Natural killer cell (primary cell): ENCODE measurements around the gene SGPP1. TPM values are rescaled to one million over a fixed set of nuclear protein-coding genes. Genes with fewer than 3 reads are reported as not detected.
A peak's percentile ranks its signal among the peaks of the same experiment; 100 is the strongest.

Experiments
- ATAC-seq, 3 donors: fragments of 150-1000 bp in 2 of 3; fragments of 200-7000 bp in 1 of 3; cut with Tn5 transposase; 1 replicate in 1 of 3; 2 replicates in 2 of 3; pipeline ENCODE4 v1.10.0; 2021; ENCODE audit warnings: mild to moderate bottlenecking in 2 of 3, moderate library complexity in 2 of 3
- DNase-seq, 2 donors: peaks; one replicate each; pipeline versions ENCODE4 v3.0.0 to v3.0.0-alpha.2; 2013 to 2021; ENCODE audit warnings: mixed read lengths in 1 of 2
- H3K27ac ChIP-seq: one replicate; pipeline ENCODE4 v1.5.1; 2013; ENCODE audit warnings: mild to moderate bottlenecking, low read length
- H3K27me3 ChIP-seq: one replicate; pipeline ENCODE4 v1.6.1; 2013; ENCODE audit warnings: low read length; ENCODE audit not compliant: control insufficient read depth, insufficient read depth
- H3K36me3 ChIP-seq: one replicate; pipeline ENCODE4 v1.6.1; 2013; ENCODE audit warnings: low read length; ENCODE audit not compliant: control insufficient read depth, insufficient read depth
- H3K4me1 ChIP-seq: one replicate; pipeline ENCODE4 v1.6.1; 2013; ENCODE audit warnings: low read length; ENCODE audit not compliant: control insufficient read depth, insufficient read depth
- H3K4me3 ChIP-seq: one replicate; pipeline ENCODE4 v1.5.1; 2013; ENCODE audit warnings: low read length
- H3K9me3 ChIP-seq: one replicate; pipeline ENCODE4 v1.6.1; 2013; ENCODE audit warnings: low read length; ENCODE audit not compliant: control insufficient read depth, insufficient read depth
- H3K27ac Mint-ChIP-seq, 2 donors: one replicate each; pipeline ENCODE4 v1.8.0; 2022; ENCODE audit warnings: mild to moderate bottlenecking in 2 of 2, mixed read lengths in 2 of 2, moderate library complexity in 1 of 2
- H3K27me3 Mint-ChIP-seq, 2 donors: one replicate each; pipeline ENCODE4 v1.8.0; 2022; ENCODE audit warnings: low read depth in 2 of 2, mixed read lengths in 2 of 2
- H3K36me3 Mint-ChIP-seq: one replicate; pipeline ENCODE4 v1.8.0; 2022; ENCODE audit warnings: mixed read lengths
- H3K4me1 Mint-ChIP-seq, 2 donors: one replicate each; pipeline ENCODE4 v1.8.0; 2022; ENCODE audit warnings: mixed read lengths in 2 of 2
- H3K4me3 Mint-ChIP-seq: one replicate; pipeline ENCODE4 v1.8.0; 2022; ENCODE audit warnings: mild to moderate bottlenecking, moderate library complexity, mixed read lengths
- H3K9me3 Mint-ChIP-seq, 2 donors: one replicate each; pipeline ENCODE4 v1.8.0; 2022; ENCODE audit warnings: mixed read lengths in 2 of 2
- WGBS: methylation state at CpG from one replicate; pipeline ENCODE4 v1.1.7; 2013; ENCODE audit warnings: missing lambda C conversion rate; ENCODE audit not compliant: insufficient coverage; 5-methylcytosine and 5-hydroxymethylcytosine counted together
- intact Hi-C: fragments of 100-400 bp; cut with micrococcal nuclease; formaldehyde crosslinking; loops from one replicate; pipeline ENCODE4 v1.14.2; 2022
- total RNA-seq, 4 donors: library from RNA; stranded (reverse); fragments of 120-200 nt in 1 of 4; gene quantifications; one replicate each; pipeline versions ENCODE4 v1.2.3 to v1.2.4, GENCODE V29; 2013 to 2022
- TF ChIP-seq, protein P1 (sequence below): fragments of 200-600 bp; IDR thresholded peaks from one replicate; pipeline ENCODE4 v1.8.0; 2022; ENCODE audit warnings: antibody characterized with exemption

The SGPP1 gene
- total RNA-seq, 3 donors from 2014 or later (not counting 1 experiment from before 2014, with no cell fraction given) = 17.8 to 23.4 (median 23.3) TPM

DNA sequence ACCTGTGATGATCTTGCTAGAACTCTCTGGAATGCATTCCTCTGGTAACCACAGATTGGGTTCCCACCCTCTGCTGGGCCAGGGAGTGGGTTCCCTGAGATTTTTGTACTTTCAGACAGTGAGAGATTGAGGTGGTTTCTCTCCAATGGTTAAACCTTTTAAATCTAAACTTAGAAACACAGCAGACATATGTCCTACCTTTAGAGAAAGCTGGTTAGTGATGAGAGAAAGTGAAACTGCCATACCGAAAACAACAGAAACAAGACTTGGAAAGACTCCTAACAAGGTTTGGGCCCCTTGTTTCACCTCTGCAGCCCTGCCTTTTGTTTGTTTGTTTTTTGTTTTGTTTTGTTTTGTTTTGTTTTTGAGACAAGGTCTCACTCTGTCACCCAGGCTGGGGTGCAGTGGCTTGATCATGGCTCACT, 9.7 kb upstream of the SGPP1 start:
- Histone ChIP-seq H3K4me1 (no peaks in the 10 kb centered on the region), H3K27ac (no peak overlapping the region), H3K27me3 (no peaks in the 10 kb centered on the region), H3K36me3 (no peaks in the 10 kb centered on the region), H3K4me3 (no peak overlapping the region), H3K9me3 (no peaks in the 10 kb centered on the region)
- H3K4me1 Mint-ChIP-seq = no peaks in the 10 kb centered on the region
- peaks cover 0 to 9% of the 10 kb centered on the region in 2 donors for H3K27me3 Mint-ChIP-seq
- TF ChIP-seq, protein P1, sequence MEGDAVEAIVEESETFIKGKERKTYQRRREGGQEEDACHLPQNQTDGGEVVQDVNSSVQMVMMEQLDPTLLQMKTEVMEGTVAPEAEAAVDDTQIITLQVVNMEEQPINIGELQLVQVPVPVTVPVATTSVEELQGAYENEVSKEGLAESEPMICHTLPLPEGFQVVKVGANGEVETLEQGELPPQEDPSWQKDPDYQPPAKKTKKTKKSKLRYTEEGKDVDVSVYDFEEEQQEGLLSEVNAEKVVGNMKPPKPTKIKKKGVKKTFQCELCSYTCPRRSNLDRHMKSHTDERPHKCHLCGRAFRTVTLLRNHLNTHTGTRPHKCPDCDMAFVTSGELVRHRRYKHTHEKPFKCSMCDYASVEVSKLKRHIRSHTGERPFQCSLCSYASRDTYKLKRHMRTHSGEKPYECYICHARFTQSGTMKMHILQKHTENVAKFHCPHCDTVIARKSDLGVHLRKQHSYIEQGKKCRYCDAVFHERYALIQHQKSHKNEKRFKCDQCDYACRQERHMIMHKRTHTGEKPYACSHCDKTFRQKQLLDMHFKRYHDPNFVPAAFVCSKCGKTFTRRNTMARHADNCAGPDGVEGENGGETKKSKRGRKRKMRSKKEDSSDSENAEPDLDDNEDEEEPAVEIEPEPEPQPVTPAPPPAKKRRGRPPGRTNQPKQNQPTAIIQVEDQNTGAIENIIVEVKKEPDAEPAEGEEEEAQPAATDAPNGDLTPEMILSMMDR = no peak
- H3K9me3 Mint-ChIP-seq = no peaks in the 10 kb centered on the region
- H3K27ac Mint-ChIP-seq = no peak overlapping the region
- 50% methylated on average over 1 of the region's 1 CpG for WGBS
- H3K4me3 Mint-ChIP-seq = no peak overlapping the region
- no peaks in the 10 kb centered on the region for H3K36me3 Mint-ChIP-seq
- DNase-seq (peak in 1 of 2 donors; percentile 21), ATAC-seq (no peak)
- intact Hi-C loops = no loop called here

DNA sequence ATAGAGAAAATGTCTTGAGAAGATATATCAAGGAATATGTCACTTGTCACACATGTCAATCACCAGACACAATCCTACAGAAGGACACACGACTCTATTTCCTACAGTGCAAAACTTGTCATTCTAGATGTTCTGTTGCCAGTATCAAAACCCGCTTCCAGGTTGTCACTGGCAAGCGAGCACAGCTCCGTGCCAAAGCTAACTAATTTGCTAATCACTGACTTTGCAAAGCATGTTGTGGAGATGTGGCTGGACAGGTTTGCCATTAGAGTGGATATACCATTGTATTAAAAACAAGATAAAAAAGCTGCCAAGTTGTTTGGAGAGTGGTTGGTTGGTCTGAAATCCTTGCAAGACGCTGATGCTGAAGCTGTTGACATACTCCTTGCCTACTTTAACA, 7.9 kb upstream of the SGPP1 start:
- no peak overlapping the region for H3K27ac ChIP-seq
- DNase-seq (no peak), ATAC-seq (no peak)
- no peaks in the 10 kb centered on the region for H3K4me1 Mint-ChIP-seq
- H3K4me3 ChIP-seq = no peak overlapping the region
- H3K27me3 ChIP-seq = no peaks in the 10 kb centered on the region
- H3K36me3 Mint-ChIP-seq = no peaks in the 10 kb centered on the region
- intact Hi-C loops = no loop called here
- TF ChIP-seq, protein P1 = no peak
- 93% methylated on average over 4 of the region's 5 CpGs for WGBS
- H3K4me1 ChIP-seq = no peaks in the 10 kb centered on the region
- H3K4me3 Mint-ChIP-seq = no peak overlapping the region
- H3K36me3 ChIP-seq = no peaks in the 10 kb centered on the region
- H3K9me3 Mint-ChIP-seq = no peaks in the 10 kb centered on the region
- no peak overlapping the region for H3K27ac Mint-ChIP-seq
- H3K9me3 ChIP-seq = no peaks in the 10 kb centered on the region
- peaks cover 0 to 9% of the 10 kb centered on the region in 2 donors for H3K27me3 Mint-ChIP-seq

DNA sequence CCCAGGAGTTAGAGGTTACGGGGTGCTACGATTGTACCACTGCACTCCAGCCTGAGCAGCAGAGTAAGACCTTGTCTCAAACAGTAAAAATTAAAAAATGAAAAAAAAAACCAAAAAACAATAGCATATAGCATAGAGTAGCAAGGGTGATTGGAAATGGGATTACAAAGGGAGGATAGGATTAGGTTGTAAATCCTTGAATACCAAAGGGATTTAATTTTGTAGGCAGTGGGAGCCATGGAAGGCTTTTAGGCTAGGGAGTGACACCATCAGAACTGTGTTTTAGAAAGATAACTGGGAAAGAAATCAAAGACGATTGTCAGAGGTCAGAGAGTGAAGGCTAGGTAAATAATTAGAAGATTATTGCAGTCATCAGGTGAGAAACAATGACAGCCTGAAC, 2.8 kb upstream of the SGPP1 start:
- H3K36me3 Mint-ChIP-seq = no peaks in the 10 kb centered on the region
- H3K9me3 Mint-ChIP-seq = no peaks in the 10 kb centered on the region
- H3K4me1 Mint-ChIP-seq = peaks cover 27% of the 10 kb centered on the region in 2 donors
- peaks cover 0 to 9% of the 10 kb centered on the region in 2 donors for H3K27me3 Mint-ChIP-seq
- DNase-seq (no peak), ATAC-seq (no peak)
- H3K27me3 ChIP-seq = no peaks in the 10 kb centered on the region
- no peak overlapping the region for H3K27ac ChIP-seq
- H3K9me3 ChIP-seq = no peaks in the 10 kb centered on the region
- WGBS = 95% methylated on average over 3 of the region's 3 CpGs
- no peak overlapping the region for H3K4me3 Mint-ChIP-seq
- TF ChIP-seq, protein P1 = no peak
- no peaks in the 10 kb centered on the region for H3K36me3 ChIP-seq
- no peak overlapping the region for H3K4me3 ChIP-seq
- no peak overlapping the region for H3K27ac Mint-ChIP-seq
- intact Hi-C loops = no loop called here
- peaks cover 4% of the 10 kb centered on the region for H3K4me1 ChIP-seq

DNA sequence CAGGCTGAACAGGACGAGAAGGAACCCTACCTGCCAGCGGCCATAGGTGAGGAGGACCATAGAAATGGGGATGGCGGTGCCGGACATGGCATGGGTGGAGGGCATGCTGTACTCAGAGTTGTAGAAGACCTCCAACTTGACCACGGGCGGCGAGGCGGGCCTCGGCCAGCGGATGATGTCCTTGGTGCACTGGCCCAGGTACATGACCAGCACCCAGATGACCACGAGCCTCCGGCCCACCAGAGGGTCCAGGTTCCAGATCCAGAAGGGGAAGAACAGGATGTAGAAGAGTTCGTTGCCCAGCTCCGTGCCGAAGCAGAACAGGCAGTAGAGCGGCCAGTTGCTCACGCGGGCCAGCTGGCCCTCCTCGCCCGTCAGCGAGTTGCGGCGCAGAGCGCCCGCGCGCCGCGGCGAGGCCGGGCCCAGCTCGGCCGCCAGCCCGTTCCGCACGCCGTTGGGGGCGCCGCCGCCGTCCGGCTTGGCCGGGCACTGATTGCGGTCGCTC, 582 bp downstream of the SGPP1 start:
- peak overlapping the region; percentile 93 for H3K4me3 ChIP-seq
- TF ChIP-seq, protein P1 = no peak
- no peaks in the 10 kb centered on the region for H3K27me3 ChIP-seq
- DNase-seq (peak; percentile 31 to 51), ATAC-seq (peak; percentile 40 to 57 (median 48))
- Mint-ChIP-seq H3K9me3 (no peaks in the 10 kb centered on the region), H3K36me3 (no peaks in the 10 kb centered on the region), H3K27ac (peak overlapping the region; percentile 90 to 94), H3K4me1 (peaks cover 37 to 47% of the 10 kb centered on the region in 2 donors), H3K4me3 (peak overlapping the region; percentile 99), H3K27me3 (no peaks in the 10 kb centered on the region)
- WGBS = under 1% methylated on average over 45 of the region's 45 CpGs
- peak overlapping the region; percentile 83 for H3K27ac ChIP-seq
- intact Hi-C loops = loop anchor here (5.0 kb wide), 1 partner anchor 45 kb away; no protein-coding TSS in a partner anchor
- H3K9me3 ChIP-seq = no peaks in the 10 kb centered on the region
- peaks cover 15% of the 10 kb centered on the region for H3K4me1 ChIP-seq
- no peaks in the 10 kb centered on the region for H3K36me3 ChIP-seq
